ENCODE data around the gene RASEF.

DNA sequence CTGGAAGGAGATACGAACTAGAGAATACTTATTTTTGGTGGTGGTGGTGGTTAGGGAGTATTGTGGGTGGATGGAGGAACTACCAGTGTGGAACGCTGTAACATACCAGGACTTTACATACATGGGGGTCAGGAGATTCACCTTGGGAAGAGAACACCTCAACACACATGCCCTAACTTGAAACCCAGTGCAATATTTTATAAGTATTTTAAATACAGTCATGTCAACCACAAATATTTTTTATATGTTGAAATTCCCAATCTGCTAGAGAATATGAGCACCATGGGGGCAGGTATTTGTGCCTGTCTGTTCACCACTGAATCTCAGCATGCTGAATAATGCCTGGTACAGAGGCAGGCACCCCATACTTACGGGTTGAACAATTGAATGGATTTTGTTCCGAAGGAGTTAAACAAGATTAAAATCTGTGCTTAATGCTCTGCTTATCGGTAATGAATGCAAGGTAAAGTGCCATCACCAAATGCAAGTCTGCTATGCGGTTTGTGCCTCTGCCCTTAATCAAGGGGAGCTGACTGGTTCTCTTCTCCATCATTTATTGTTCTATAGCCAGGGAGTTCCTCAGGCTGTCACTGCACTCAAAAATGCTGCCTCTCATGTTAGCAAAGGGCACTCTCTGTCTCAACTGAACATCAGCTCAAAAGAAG lies 65.3 kb downstream of the RASEF start:
- TF ChIP-seq, protein P1, sequence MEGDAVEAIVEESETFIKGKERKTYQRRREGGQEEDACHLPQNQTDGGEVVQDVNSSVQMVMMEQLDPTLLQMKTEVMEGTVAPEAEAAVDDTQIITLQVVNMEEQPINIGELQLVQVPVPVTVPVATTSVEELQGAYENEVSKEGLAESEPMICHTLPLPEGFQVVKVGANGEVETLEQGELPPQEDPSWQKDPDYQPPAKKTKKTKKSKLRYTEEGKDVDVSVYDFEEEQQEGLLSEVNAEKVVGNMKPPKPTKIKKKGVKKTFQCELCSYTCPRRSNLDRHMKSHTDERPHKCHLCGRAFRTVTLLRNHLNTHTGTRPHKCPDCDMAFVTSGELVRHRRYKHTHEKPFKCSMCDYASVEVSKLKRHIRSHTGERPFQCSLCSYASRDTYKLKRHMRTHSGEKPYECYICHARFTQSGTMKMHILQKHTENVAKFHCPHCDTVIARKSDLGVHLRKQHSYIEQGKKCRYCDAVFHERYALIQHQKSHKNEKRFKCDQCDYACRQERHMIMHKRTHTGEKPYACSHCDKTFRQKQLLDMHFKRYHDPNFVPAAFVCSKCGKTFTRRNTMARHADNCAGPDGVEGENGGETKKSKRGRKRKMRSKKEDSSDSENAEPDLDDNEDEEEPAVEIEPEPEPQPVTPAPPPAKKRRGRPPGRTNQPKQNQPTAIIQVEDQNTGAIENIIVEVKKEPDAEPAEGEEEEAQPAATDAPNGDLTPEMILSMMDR (conservative IDR thresholded peaks at IDR 0.05; ENCODE audit: low read depth, low read length), result no peak
- TF ChIP-seq EZH2phosphoT487 (IDR thresholded peaks at IDR 0.05; ENCODE audit: borderline replicate concordance, low read length) (no peak), EZH2 (IDR thresholded peaks at IDR 0.05; ENCODE audit: low read length, unreplicated experiment) (no peak)
